ENCODE data around the gene GOLGA6C. TPM values are rescaled to one million over a fixed set of nuclear protein-coding genes. Genes with fewer than 3 reads are reported as not detected.
A peak's percentile ranks its signal among the peaks of the same experiment; 100 is the strongest.
"Not testable (repeated sequence)": the region's sequence is repeated elsewhere in the genome, so short reads cannot be mapped to it uniquely, and the experiment has no call there.

The GOLGA6C gene
- total RNA-seq, 1 donor, result not detected

DNA sequence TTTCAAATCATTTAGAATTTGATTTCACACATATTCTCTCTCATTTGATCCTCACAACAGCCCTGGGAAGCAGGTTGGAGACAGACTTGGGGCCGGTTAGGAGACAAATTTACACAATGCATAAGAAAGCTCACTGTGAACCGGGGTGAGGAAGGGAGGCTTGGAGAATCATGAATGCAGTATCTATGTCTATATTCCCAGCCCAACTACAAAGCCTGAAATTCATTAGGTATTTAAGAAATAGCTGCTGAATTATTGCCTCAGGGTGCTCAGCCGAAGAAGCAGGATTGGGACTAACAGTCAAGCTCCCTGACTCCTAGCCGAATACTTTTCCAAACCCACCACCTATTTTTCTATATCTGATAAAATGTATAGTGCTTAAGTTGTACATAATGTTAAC lies 8.4 kb upstream of the GOLGA6C start:
- Histone ChIP-seq H3K4me2 (ENCODE audit: insufficient read depth, low read length) (no peak overlapping the region), H3K4me1 (ENCODE audit: insufficient read depth, low read length) (no peaks in the 10 kb centered on the region), H3K79me2 (ENCODE audit: insufficient read depth, low read length) (no peaks in the 10 kb centered on the region), H3K9me3 (ENCODE audit: low read depth, low read length) (no peaks in the 10 kb centered on the region), H3K27me3 (ENCODE audit: insufficient read depth, low read length) (peaks cover 64% of the 10 kb centered on the region), H4K20me1 (ENCODE audit: insufficient read depth, low read length) (no peaks in the 10 kb centered on the region), H3K36me3 (ENCODE audit: insufficient read depth, low read length) (no peaks in the 10 kb centered on the region), H2AFZ (ENCODE audit: low read length) (no peak overlapping the region), H3K4me3 (ENCODE audit: insufficient read depth, low read length) (no peak overlapping the region), H3K27ac (ENCODE audit: low read depth, low read length) (no peak overlapping the region)
- no peak for DNase-seq (ENCODE audit: insufficient read length, low spot score, missing footprints)
- TF ChIP-seq, protein P1, sequence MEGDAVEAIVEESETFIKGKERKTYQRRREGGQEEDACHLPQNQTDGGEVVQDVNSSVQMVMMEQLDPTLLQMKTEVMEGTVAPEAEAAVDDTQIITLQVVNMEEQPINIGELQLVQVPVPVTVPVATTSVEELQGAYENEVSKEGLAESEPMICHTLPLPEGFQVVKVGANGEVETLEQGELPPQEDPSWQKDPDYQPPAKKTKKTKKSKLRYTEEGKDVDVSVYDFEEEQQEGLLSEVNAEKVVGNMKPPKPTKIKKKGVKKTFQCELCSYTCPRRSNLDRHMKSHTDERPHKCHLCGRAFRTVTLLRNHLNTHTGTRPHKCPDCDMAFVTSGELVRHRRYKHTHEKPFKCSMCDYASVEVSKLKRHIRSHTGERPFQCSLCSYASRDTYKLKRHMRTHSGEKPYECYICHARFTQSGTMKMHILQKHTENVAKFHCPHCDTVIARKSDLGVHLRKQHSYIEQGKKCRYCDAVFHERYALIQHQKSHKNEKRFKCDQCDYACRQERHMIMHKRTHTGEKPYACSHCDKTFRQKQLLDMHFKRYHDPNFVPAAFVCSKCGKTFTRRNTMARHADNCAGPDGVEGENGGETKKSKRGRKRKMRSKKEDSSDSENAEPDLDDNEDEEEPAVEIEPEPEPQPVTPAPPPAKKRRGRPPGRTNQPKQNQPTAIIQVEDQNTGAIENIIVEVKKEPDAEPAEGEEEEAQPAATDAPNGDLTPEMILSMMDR (IDR thresholded peaks at IDR 0.05; ENCODE audit: extremely low read depth, low read depth, low read length), result no peak

DNA sequence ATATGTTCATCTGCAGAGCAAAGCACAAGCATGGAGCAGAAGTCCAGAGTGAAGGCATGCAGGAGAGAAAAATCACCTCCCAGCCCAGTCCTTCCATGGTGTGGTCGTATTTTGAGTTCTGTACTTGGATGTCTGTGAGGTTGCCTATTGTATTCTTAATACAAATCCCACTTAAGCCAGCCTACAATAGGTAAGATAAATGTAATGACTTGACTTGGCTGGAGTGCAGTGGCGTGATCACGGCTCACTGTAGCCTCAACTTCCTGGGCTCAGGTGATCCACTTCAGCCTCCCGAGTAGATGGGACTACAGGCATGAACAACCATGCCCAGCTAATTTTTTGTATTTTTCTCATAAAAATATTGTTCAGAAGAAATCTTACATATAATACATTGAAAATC lies 6.8 kb upstream of the GOLGA6C start:
- not testable (repeated sequence) for H2AFZ ChIP-seq (ENCODE audit: low read length); H3K4me1 ChIP-seq (ENCODE audit: insufficient read depth, low read length); H3K9me3 ChIP-seq (ENCODE audit: low read depth, low read length); H3K4me3 ChIP-seq (ENCODE audit: insufficient read depth, low read length); H3K27ac ChIP-seq (ENCODE audit: low read depth, low read length); H4K20me1 ChIP-seq (ENCODE audit: insufficient read depth, low read length); H3K4me2 ChIP-seq (ENCODE audit: insufficient read depth, low read length); H3K79me2 ChIP-seq (ENCODE audit: insufficient read depth, low read length); DNase-seq (ENCODE audit: insufficient read length, low spot score, missing footprints); H3K36me3 ChIP-seq (ENCODE audit: insufficient read depth, low read length)
- H3K27me3 ChIP-seq (ENCODE audit: insufficient read depth, low read length), result peaks cover 58% of the 10 kb centered on the region

DNA sequence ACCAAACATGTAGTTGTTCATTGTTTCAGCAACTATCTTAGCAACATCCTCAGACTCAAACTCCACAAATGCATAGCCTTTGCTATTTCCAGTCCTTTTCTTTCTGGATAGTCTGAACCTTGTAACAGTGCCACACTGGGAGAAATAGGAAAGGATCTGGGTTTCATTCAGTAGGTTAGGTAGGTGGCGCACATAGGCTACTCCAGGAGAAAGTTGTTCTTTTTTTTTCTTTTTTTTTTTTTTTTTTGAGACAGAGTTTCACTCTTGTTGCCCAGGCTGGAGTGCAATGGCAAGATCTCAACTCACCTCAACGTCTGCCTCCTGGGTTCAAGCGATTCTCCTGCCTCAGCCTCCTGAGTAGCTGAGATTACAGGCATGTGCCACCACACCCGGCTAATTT lies 5.8 kb upstream of the GOLGA6C start:
- H3K9me3 ChIP-seq (ENCODE audit: low read depth, low read length); H3K4me3 ChIP-seq (ENCODE audit: insufficient read depth, low read length); H3K27ac ChIP-seq (ENCODE audit: low read depth, low read length); H3K4me2 ChIP-seq (ENCODE audit: insufficient read depth, low read length); H4K20me1 ChIP-seq (ENCODE audit: insufficient read depth, low read length); H3K4me1 ChIP-seq (ENCODE audit: insufficient read depth, low read length); H3K36me3 ChIP-seq (ENCODE audit: insufficient read depth, low read length); H2AFZ ChIP-seq (ENCODE audit: low read length); DNase-seq (ENCODE audit: insufficient read length, low spot score, missing footprints); H3K79me2 ChIP-seq (ENCODE audit: insufficient read depth, low read length): not testable (repeated sequence)
- TF ChIP-seq, protein P1 (IDR thresholded peaks at IDR 0.05; ENCODE audit: extremely low read depth, low read depth, low read length), result peak; percentile 14
- H3K27me3 ChIP-seq (ENCODE audit: insufficient read depth, low read length), result peaks cover 52% of the 10 kb centered on the region

DNA sequence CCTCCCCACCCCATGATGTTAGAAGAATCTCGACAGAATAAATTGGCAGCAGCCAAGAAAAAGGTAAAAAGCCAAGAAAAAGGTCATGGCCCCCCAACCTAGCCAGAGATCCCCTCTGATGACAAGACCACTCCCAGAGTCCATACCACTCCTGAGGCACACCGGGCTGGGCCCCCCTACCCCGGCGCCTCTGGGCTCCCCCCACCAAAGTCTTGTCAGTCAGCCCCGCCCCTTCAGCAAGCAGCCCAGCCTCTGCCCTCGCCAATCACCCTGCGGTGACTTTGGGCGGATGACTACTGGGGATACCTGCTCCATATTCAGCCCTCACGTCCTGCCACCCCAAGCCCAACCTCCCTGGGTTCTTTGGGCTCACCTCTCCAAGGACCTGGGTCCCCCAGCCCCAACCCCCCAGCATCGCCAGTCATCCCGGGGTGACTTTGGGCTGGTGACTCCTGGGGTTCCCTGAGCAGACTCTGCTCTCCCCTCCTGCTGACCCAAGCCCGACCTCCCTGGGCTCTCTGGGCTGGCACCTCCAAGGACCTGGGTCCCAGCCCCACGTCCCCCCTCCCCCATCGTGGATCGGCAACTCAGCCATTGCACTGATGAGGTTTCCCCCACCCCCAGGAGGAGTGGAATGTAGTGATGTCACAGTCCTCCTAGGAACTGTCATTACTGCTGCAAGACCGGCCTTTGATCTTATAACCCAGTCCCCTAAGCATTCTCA lies 648 bp downstream of the GOLGA6C start:
- not testable (repeated sequence) for H3K79me2 ChIP-seq (ENCODE audit: insufficient read depth, low read length); H3K4me2 ChIP-seq (ENCODE audit: insufficient read depth, low read length); H3K4me1 ChIP-seq (ENCODE audit: insufficient read depth, low read length); H4K20me1 ChIP-seq (ENCODE audit: insufficient read depth, low read length); DNase-seq (ENCODE audit: insufficient read length, low spot score, missing footprints); H3K27me3 ChIP-seq (ENCODE audit: insufficient read depth, low read length); H3K9me3 ChIP-seq (ENCODE audit: low read depth, low read length); H3K36me3 ChIP-seq (ENCODE audit: insufficient read depth, low read length); H3K4me3 ChIP-seq (ENCODE audit: insufficient read depth, low read length); H2AFZ ChIP-seq (ENCODE audit: low read length); H3K27ac ChIP-seq (ENCODE audit: low read depth, low read length)

DNA sequence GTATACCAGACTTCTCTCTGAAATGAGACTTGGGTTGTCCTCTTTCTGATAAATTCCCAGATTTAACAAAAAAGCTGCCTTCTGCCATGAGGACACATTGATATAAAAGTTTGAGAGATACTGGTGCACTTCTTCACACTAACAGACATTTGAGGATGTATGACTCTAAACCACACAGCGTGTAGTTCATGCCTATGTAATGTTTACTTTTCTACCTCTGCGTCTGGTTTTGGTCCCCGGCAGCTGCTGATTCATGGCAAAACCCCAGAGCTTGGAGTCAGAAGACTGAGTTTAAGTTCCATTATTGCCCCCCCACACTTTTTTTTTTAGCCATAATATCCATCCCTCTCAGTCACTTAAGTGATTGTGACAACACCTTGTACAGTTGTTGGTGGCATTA lies 1.7 kb downstream of the GOLGA6C start:
- not testable (repeated sequence) for H3K27ac ChIP-seq (ENCODE audit: low read depth, low read length); H3K36me3 ChIP-seq (ENCODE audit: insufficient read depth, low read length); H3K79me2 ChIP-seq (ENCODE audit: insufficient read depth, low read length); H3K4me2 ChIP-seq (ENCODE audit: insufficient read depth, low read length); H3K4me3 ChIP-seq (ENCODE audit: insufficient read depth, low read length); H4K20me1 ChIP-seq (ENCODE audit: insufficient read depth, low read length); H3K27me3 ChIP-seq (ENCODE audit: insufficient read depth, low read length); H3K4me1 ChIP-seq (ENCODE audit: insufficient read depth, low read length); H2AFZ ChIP-seq (ENCODE audit: low read length); H3K9me3 ChIP-seq (ENCODE audit: low read depth, low read length); DNase-seq (ENCODE audit: insufficient read length, low spot score, missing footprints)

DNA sequence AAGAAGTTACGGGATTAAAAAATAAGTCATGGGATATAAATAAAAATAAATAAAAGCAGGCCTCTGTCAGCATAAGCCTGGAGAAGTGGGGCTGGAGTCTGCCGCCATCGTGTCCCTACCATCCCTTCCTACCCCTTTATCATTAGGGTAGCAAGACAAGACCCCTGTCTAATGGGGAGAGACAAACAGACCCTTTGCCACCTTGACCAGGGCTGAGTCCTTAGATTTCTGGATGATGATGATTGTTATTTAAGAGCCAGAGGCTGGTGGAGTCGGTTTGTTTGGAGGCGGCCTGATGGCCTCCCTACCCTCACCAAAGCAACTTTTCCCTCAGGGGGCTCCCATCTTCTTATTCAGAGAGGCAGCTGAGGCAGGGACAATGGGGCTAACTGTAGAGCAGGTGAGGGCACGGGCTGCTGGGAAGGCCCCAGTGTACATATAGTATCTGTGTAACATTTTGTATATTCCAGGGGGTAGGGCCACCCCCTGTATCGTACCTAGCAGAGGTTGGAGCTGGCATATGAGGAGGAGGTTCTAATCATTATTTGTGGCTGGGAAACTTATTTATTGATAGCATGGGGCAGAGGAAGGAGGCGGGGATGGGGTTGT lies 15.7 kb downstream of the GOLGA6C start:
- H3K36me3 ChIP-seq (ENCODE audit: insufficient read depth, low read length); H3K27me3 ChIP-seq (ENCODE audit: insufficient read depth, low read length): not testable (repeated sequence)

More for the DNA sequence above, 15.7 kb downstream of the GOLGA6C start:
- DNase-seq (ENCODE audit: insufficient read length, low spot score, missing footprints); H3K9me3 ChIP-seq (ENCODE audit: low read depth, low read length); H3K79me2 ChIP-seq (ENCODE audit: insufficient read depth, low read length); H3K27ac ChIP-seq (ENCODE audit: low read depth, low read length); H3K4me2 ChIP-seq (ENCODE audit: insufficient read depth, low read length); H4K20me1 ChIP-seq (ENCODE audit: insufficient read depth, low read length); H3K4me1 ChIP-seq (ENCODE audit: insufficient read depth, low read length); H3K4me3 ChIP-seq (ENCODE audit: insufficient read depth, low read length); H2AFZ ChIP-seq (ENCODE audit: low read length): not testable (repeated sequence)

Data from osteoblast (primary cell).